ENCODE data around the gene NOS1AP.

NOS1AP gene

GRCh38 chr1:162088281-162088969 is 18.9 kb downstream of the NOS1AP start:
- no peak for TF ChIP-seq CTCF (IDR thresholded peaks at IDR 0.05; ENCODE audit: unreplicated experiment in 3 of 3)
- Mint-ChIP-seq H3K4me3 (no peak overlapping the region), H3K27ac (no peak overlapping the region), H3K36me3 (ENCODE audit: low read depth) (peaks cover 8% of the 10 kb centered on the region), H3K9me3 (peaks cover 8% of the 10 kb centered on the region), H3K27me3 (ENCODE audit: low read depth) (no peaks in the 10 kb centered on the region), H3K4me1 (peaks cover 31% of the 10 kb centered on the region)

- Mint-ChIP-seq H3K9me3 (peaks cover 5% of the 10 kb centered on the region), H3K4me1 (peaks cover 34% of the 10 kb centered on the region), H3K27ac (no peak overlapping the region), H3K36me3 (ENCODE audit: low read depth) (peaks cover 4% of the 10 kb centered on the region), H3K27me3 (ENCODE audit: low read depth) (no peaks in the 10 kb centered on the region), H3K4me3 (no peak overlapping the region)
- no peak for TF ChIP-seq CTCF (IDR thresholded peaks at IDR 0.05; ENCODE audit: unreplicated experiment in 3 of 3)
These were observed 20.3 kb downstream of the NOS1AP start for GRCh38 chr1:162089748-162090147.

GRCh38 chr1:162090378-162090777 is 20.9 kb downstream of the NOS1AP start:
- Mint-ChIP-seq H3K9me3 (peaks cover 5% of the 10 kb centered on the region), H3K4me3 (no peak overlapping the region), H3K4me1 (peaks cover 36% of the 10 kb centered on the region), H3K27ac (no peak overlapping the region), H3K27me3 (ENCODE audit: low read depth) (no peaks in the 10 kb centered on the region), H3K36me3 (ENCODE audit: low read depth) (peaks cover 4% of the 10 kb centered on the region)
- TF ChIP-seq CTCF (IDR thresholded peaks at IDR 0.05; ENCODE audit: unreplicated experiment in 3 of 3), result no peak

GRCh38 chr1:162091681-162092524 is 22.4 kb downstream of the NOS1AP start:
- peaks cover 36% of the 10 kb centered on the region for H3K4me1 Mint-ChIP-seq
- H3K9me3 Mint-ChIP-seq, result peaks cover 5% of the 10 kb centered on the region
- TF ChIP-seq CTCF (IDR thresholded peaks at IDR 0.05; ENCODE audit: unreplicated experiment in 3 of 3), result no peak
- peaks cover 5% of the 10 kb centered on the region for H3K36me3 Mint-ChIP-seq (ENCODE audit: low read depth)
- peak overlapping the region in 2 of 3 experiments; percentile 3 to 6 for H3K27ac Mint-ChIP-seq
- H3K27me3 Mint-ChIP-seq (ENCODE audit: low read depth), result no peaks in the 10 kb centered on the region
- no peak overlapping the region for H3K4me3 Mint-ChIP-seq

- H3K4me3 Mint-ChIP-seq, result no peak overlapping the region
- peaks cover 12% of the 10 kb centered on the region for H3K36me3 Mint-ChIP-seq (ENCODE audit: low read depth)
- no peaks in the 10 kb centered on the region for H3K27me3 Mint-ChIP-seq (ENCODE audit: low read depth)
- peaks cover 5% of the 10 kb centered on the region for H3K9me3 Mint-ChIP-seq
- no peak for TF ChIP-seq CTCF (IDR thresholded peaks at IDR 0.05; ENCODE audit: unreplicated experiment in 3 of 3)
- H3K4me1 Mint-ChIP-seq, result peaks cover 31% of the 10 kb centered on the region
- no peak overlapping the region for H3K27ac Mint-ChIP-seq
These were observed 23.6 kb downstream of the NOS1AP start for GRCh38 chr1:162093095-162093494.

All from nephron (organoid).